HT1080 (cell line): ENCODE measurements around the gene GUSB. TPM values are rescaled to one million over a fixed set of nuclear protein-coding genes. Genes with fewer than 3 reads are reported as not detected.
A peak's percentile ranks its signal among the peaks of the same experiment; 100 is the strongest.
"Not testable (repeated sequence)": the region's sequence is repeated elsewhere in the genome, so short reads cannot be mapped to it uniquely, and the experiment has no call there.

Source experiments
- DNase-seq: peaks from one replicate; pipeline ENCODE4 v3.0.0-alpha.2; 2015; ENCODE audit warnings: low read depth
- total RNA-seq: library from RNA; depleted of rRNA; stranded (reverse); fragments of >200 nt; shearing (Covaris generic); gene quantifications from 2 replicates; pipeline ENCODE4 v1.2.3, GENCODE V29; 2014

Gene GUSB
- total RNA-seq, 1 experiment from 2014 or later = 30.1 TPM

GRCh38 chr7:65976659-65977196, 5.3 kb downstream of the GUSB start:
- no peak for DNase-seq

- DNase-seq = no peak
Observed at GRCh38 chr7:65975814-65976445, 6.1 kb downstream of the GUSB start.

- no peak for DNase-seq
Observed at GRCh38 chr7:65974876-65975275, 7.1 kb downstream of the GUSB start.

GRCh38 chr7:65974191-65974801, 7.7 kb downstream of the GUSB start:
- no peak for DNase-seq

GRCh38 chr7:65972976-65973375, 9.0 kb downstream of the GUSB start:
- DNase-seq = no peak

- DNase-seq = no peak
Observed at GRCh38 chr7:65971021-65971420, 11.0 kb downstream of the GUSB start.

GRCh38 chr7:65968256-65969185, 13.5 kb downstream of the GUSB start:
- no peak for DNase-seq

- DNase-seq = no peak
Observed at GRCh38 chr7:65967361-65968155, 14.5 kb downstream of the GUSB start.

- DNase-seq = no peak
Observed at GRCh38 chr7:65966146-65966545, 15.9 kb downstream of the GUSB start.

- not testable (repeated sequence) for DNase-seq
Observed at GRCh38 chr7:65964671-65965070, 17.3 kb downstream of the GUSB start.

- no peak for DNase-seq
Observed at GRCh38 chr7:65962033-65962432, 20.0 kb downstream of the GUSB start.

GRCh38 chr7:65960351-65961074, 21.5 kb downstream of the GUSB start:
- no peak for DNase-seq

- no peak for DNase-seq
Observed at GRCh38 chr7:65955718-65956117, 26.3 kb downstream of the GUSB start.

GRCh38 chr7:65953890-65954450, 28.0 kb downstream of the GUSB start:
- no peak for DNase-seq

GRCh38 chr7:65953001-65953720, 28.9 kb downstream of the GUSB start:
- no peak for DNase-seq

GRCh38 chr7:65951837-65952578, 30.0 kb downstream of the GUSB start:
- DNase-seq = no peak

GRCh38 chr7:65946904-65947303, 35.1 kb downstream of the GUSB start:
- peak; percentile 55 for DNase-seq

- not testable (repeated sequence) for DNase-seq
Observed at GRCh38 chr7:65945787-65946186, 36.2 kb downstream of the GUSB start.
